IgD-negative memory B cell (primary cell): Measurements from ENCODE around the gene AHDC1. TPM values are rescaled to one million over a fixed set of nuclear protein-coding genes. Genes with fewer than 3 reads are reported as not detected.
"Not testable (repeated sequence)": the region's sequence is repeated elsewhere in the genome, so short reads cannot be mapped to it uniquely, and the experiment has no call there.

Experiments
- H3K27ac Mint-ChIP-seq, 3 donors: one replicate each; pipeline ENCODE4 v1.8.0; 2020 to 2022; ENCODE audit warnings: mild to moderate bottlenecking in 3 of 3, mixed read lengths in 3 of 3, moderate library complexity in 1 of 3
- H3K27me3 Mint-ChIP-seq: one replicate; pipeline ENCODE4 v1.8.0; 2021; ENCODE audit warnings: mixed read lengths
- H3K36me3 Mint-ChIP-seq: one replicate; pipeline ENCODE4 v1.8.0; 2020; ENCODE audit warnings: mild to moderate bottlenecking, mixed read lengths
- H3K4me1 Mint-ChIP-seq, 3 donors: one replicate each; pipeline ENCODE4 v1.8.0; 2020 to 2022; ENCODE audit warnings: mixed read lengths in 3 of 3, mild to moderate bottlenecking in 1 of 3
- H3K4me3 Mint-ChIP-seq, 4 donors: one replicate each; pipeline ENCODE4 v1.8.0; 2020 to 2022; ENCODE audit warnings: mild to moderate bottlenecking in 4 of 4, mixed read lengths in 4 of 4, moderate library complexity in 3 of 4
- H3K9me3 Mint-ChIP-seq, 3 donors: one replicate each; pipeline ENCODE4 v1.8.0; 2020 to 2021; ENCODE audit warnings: mixed read lengths in 3 of 3, mild to moderate bottlenecking in 1 of 3
- polyA plus RNA-seq: library from polyadenylated mRNA; unstranded; fragments of 300-500 nt; fragmentation: Illumina TruSeq; gene quantifications from one replicate; pipeline ENCODE4 v1.2.3, GENCODE V29; 2021

The AHDC1 gene
- polyA plus RNA-seq, 1 donor from 2014 or later, result 1.1 TPM

DNA sequence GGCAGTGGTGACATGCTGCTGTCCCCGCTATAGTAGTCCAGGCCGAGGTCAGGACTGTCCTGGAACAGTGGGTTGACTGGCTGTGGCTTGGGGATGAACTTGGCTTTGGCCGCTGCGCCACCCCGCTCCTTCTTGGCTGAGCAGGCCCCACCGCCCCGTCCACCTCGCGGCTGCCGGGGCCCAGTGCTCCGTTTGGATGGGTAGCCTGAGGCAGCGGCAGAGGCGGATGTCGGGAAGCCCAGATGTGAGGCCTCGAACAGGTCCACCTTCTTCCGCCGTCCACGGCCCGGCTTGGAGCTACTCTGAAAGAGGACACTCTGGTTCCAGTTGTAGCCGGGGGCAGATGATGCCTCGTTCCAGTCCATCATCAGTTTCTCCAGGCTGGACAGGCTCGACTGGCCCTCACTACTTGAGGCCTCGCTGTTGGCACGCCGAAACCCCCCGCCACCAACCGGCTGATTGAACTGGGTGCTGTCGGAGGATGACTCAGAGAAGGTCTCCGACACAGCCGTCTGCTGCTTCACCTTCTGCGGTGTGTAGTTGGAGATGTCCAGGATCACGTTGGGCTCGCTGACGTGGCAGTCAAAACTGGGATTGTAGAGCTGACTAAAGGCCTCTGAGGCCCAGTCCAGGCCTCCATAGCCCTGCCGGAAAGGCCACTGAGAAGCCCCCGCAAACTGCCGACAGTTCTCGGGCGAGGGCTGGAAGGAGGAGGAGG lies 55.6 kb downstream of the AHDC1 start:
- Mint-ChIP-seq H3K36me3 (no peaks in the 10 kb centered on the region), H3K4me3 (no peak overlapping the region), H3K27me3 (no peaks in the 10 kb centered on the region), H3K27ac (no peak overlapping the region), H3K4me1 (peaks cover 0 to 3% (median 0%) of the 10 kb centered on the region in 3 donors), H3K9me3 (no peaks in the 10 kb centered on the region)

DNA sequence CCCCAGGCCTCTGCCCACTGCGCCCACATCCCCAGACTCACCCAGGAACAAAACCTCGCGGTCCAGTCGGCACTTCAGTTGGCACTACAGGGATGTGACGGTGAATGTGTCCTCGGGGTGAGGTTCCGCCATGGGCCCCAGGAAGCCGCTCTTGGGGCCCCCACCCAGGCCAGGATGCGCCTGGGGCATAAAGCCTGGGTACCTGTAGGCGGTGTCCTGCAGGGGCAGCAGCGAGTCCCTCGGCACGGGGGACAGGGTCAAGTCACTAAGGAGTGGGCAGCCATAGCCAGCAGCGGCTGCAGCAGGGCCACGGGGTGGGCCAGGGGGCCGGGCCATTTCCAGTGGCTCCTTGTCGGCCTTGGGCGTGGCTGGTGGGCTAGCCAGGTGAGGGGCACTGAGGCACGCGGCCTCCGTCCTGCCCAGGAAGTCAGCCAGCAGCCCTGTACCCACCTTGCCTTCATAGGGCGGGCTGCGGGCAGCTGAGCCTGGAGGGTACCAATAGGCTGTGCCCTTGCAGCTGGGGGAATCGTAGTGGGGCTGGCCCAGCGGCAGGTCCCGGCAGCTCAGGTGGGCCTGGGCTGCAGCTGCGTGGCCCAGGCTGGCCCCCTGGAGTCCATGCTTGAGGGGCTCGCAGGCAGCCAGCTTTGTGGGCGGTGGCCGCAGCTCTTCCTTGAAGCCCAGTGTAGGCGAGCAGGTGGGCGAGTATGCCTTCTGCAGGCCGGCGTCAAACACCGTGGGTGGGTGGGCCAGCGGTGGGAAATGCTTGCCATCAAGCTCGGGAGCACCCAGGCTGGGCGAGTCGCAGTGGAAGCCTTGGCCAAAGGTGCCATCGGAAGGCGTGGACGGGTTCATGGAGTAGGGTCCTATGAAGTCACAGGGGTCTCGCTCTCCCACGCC lies 56.5 kb downstream of the AHDC1 start:
- Mint-ChIP-seq H3K4me3 (no peak overlapping the region), H3K4me1 (peaks cover 0 to 3% (median 0%) of the 10 kb centered on the region in 3 donors), H3K36me3 (peaks cover 2% of the 10 kb centered on the region), H3K9me3 (no peaks in the 10 kb centered on the region), H3K27me3 (no peaks in the 10 kb centered on the region), H3K27ac (no peak overlapping the region)

DNA sequence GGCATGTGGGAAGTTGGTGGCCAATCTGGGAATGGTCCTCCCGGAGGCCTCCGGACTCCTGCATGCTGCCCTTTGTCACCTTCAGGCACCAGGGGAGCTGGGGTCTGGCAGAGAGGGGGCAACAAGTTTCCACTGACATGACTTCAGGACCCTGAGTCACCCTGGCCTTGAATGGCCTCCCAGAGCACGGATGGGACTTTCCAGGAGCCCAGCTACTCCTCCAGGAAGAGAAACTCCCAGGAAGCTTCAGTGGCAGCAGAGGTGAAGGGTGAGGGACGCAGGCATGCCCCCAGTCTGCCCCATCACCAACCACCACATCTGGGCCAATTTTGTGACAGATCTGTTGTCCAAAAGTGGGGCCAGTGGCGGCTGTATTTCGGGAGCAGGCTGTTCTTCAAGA lies 58.1 kb downstream of the AHDC1 start:
- peaks cover 0 to 4% (median 0%) of the 10 kb centered on the region in 3 donors for H3K4me1 Mint-ChIP-seq
- H3K27ac Mint-ChIP-seq, result no peak overlapping the region
- no peak overlapping the region for H3K4me3 Mint-ChIP-seq
- H3K36me3 Mint-ChIP-seq, result peaks cover 2% of the 10 kb centered on the region
- H3K9me3 Mint-ChIP-seq, result no peaks in the 10 kb centered on the region
- no peaks in the 10 kb centered on the region for H3K27me3 Mint-ChIP-seq

DNA sequence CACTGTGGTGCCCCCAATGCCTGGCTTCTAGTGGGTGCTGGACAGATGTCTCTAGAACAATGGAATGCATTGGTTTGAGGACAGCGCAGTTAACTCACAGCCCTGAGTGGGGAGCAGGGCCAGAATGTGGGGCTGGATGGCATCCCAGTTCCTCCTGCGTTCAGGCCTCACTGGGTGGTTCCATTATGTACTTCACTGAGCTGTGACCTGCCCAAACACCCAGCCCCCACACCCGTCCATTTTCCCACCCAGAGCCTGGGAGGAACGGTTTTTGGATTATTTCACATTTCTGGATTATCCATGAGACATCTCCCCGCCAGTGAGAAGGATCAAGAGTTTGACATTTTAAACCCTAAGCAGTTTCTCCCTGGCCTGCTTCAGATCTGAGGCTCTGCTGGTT lies 58.7 kb downstream of the AHDC1 start:
- H3K27ac Mint-ChIP-seq, result peak overlapping the region in 1 of 3 donors; percentile 47
- no peaks in the 10 kb centered on the region for H3K9me3 Mint-ChIP-seq
- peaks cover 0 to 5% (median 0%) of the 10 kb centered on the region in 3 donors for H3K4me1 Mint-ChIP-seq
- H3K27me3 Mint-ChIP-seq, result no peaks in the 10 kb centered on the region
- H3K4me3 Mint-ChIP-seq, result no peak overlapping the region
- H3K36me3 Mint-ChIP-seq, result peaks cover 2% of the 10 kb centered on the region

DNA sequence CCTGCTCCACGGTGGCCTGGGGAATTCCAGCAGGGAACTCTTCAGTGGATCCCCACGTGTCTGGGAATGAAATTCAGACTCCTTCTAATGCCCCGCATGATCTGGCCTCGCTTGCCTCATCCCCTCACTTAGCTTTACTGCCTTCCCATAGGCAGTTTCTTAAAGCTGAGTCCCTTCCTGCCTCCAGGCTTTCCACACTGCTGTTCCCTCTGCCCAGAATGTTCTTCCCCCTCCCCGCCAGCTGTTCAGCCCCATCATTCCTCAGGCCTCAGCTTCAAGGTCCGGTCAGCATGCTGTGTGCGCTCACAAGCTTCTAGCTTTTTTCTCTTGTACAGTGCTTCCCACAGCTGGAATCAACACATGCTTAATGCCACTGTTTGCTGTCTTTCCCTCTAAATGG lies 59.1 kb downstream of the AHDC1 start:
- Mint-ChIP-seq H3K27ac (peak overlapping the region in 1 of 3 donors; percentile 47), H3K36me3 (peaks cover 2% of the 10 kb centered on the region), H3K4me3 (no peak overlapping the region), H3K9me3 (no peaks in the 10 kb centered on the region), H3K4me1 (peaks cover 0 to 6% (median 0%) of the 10 kb centered on the region in 3 donors), H3K27me3 (no peaks in the 10 kb centered on the region)

DNA sequence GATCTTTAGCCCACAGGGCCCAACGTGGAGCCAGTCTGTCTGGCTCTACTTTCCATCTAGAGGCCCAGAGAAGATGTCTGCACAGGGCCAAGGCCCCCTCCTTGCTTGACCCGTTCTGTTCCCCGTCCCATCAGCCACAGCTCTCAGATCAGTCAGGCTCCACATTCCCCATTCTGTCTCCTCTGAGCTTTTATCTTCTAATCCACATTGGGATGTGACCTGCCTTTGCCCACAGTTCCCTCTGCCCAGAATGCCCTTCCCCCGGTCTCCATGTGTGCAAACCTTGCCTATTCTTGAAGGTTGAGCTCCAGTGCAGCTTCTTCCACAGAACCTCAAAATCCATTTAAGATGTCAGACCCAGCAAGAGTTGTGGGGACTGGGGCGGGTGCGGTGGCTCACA lies 60.7 kb downstream of the AHDC1 start:
- Mint-ChIP-seq H3K4me3 (no peak overlapping the region), H3K27ac (no peak overlapping the region), H3K9me3 (no peaks in the 10 kb centered on the region), H3K36me3 (peaks cover 2% of the 10 kb centered on the region), H3K4me1 (peaks cover 0 to 6% (median 0%) of the 10 kb centered on the region in 3 donors), H3K27me3 (no peaks in the 10 kb centered on the region)

DNA sequence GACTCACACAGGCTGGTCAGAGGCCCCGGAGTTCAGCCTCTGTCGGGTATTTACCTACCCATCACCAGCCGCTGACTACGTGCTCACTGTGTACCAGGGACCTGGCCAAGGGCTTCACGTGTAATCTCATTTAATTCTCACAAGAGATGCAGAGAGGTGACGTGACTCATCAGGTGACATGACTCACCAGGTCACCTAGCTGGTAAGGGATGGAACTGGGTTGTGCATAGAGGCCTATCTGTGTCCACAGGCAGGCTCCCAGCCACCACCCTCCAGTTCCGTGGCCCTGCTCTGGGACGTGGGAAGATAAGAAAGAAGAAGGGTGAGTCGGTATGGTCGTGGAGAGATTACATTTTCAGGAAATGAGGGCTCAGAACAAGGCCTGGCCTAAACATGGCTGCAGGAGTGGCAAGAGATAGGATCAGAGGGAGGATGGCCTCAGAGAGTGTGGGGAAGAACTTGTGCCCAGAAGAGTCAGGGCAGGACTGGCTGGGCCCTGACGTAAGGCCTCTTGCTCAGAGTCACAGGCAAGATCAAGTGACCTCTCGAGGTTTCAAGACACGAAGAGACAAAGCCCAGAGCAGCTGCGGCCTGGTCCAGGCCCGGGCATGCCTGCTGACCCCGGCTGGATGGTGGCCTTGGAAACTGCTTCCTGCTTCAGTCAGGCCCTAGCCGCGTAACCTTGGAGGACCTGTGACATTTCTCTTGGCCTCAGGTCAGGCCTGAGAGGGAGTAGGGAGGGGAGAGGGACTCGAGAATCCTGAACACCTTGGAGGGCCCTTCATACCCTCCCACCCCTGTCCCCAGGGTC lies 61.3 kb downstream of the AHDC1 start:
- Mint-ChIP-seq H3K9me3 (no peaks in the 10 kb centered on the region), H3K36me3 (peaks cover 2% of the 10 kb centered on the region), H3K27ac (no peak overlapping the region), H3K4me1 (peaks cover 0 to 6% (median 0%) of the 10 kb centered on the region in 3 donors), H3K27me3 (no peaks in the 10 kb centered on the region), H3K4me3 (no peak overlapping the region)

DNA sequence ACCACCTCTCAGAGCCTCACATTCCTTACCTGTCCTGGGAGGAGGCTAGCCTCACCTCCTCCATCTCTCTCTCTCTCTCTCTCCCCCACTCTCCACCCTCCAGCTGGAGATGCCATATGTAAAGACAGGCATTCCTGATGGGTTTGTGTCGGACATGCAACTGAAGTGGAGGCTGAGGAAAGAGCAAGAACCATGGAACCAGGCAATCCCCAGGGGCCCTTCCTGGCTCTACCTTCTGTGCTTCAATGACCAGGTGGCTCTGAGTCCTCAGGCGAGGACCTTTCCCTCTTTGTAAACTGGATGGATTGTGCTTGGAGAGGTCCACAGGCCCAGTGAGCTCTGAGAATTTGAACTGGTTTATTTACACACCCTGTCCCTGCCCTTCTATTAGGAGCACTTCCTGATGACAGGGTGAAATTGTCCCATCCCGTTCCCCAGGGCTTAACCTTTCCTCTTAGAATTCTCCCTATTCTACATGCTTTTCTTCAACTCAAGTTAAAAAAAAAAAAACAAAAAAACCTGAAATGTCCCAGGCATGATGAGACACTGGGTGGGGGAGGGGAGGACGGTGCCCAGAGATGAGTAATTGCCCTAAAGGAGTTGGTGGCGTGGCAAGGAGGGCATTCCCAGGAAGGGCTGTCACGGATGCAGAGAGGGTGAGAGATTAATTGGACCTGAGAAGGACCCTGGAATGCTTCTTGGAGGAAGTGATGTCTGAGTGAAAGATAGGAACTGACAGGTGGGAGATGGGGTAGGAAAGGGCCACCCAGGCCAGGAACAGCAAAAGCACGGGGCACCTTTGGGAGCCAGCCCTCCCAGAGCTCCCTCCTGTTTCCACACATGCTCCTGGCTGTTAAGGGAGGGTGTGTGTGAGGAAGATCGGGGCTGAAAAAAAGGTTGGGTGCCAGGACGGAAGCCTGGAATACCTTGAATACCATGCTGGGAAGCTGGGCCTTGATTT lies 63.8 kb downstream of the AHDC1 start:
- H3K4me3 Mint-ChIP-seq, result no peak overlapping the region
- H3K36me3 Mint-ChIP-seq, result peaks cover 2% of the 10 kb centered on the region
- no peaks in the 10 kb centered on the region for H3K27me3 Mint-ChIP-seq
- H3K9me3 Mint-ChIP-seq, result no peaks in the 10 kb centered on the region
- H3K4me1 Mint-ChIP-seq, result peaks cover 0 to 6% (median 0%) of the 10 kb centered on the region in 3 donors
- peak overlapping the region in 1 of 3 donors; percentile 67 for H3K27ac Mint-ChIP-seq

DNA sequence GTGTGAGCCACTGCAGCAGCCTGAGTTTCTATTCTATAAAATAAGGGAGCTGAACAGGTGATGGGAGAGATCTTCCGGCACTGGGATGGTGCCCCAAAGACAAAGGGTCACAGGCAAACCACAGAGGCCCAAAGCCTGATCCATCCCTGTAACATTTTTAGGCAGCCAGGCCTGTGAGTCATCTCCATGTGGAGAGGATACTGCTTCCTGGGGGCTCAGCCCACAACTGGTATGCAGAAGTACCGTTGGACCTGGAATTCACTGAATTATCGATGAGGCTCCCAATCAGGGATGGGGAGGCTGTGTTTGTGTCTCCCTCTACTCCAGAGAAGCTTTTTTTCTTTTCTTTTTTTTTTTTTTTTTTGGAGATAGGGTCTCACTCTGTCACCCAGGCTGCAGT lies 65.2 kb downstream of the AHDC1 start:
- Mint-ChIP-seq H3K4me1 (peaks cover 0 to 7% (median 0%) of the 10 kb centered on the region in 3 donors), H3K4me3 (no peak overlapping the region), H3K36me3 (peaks cover 2% of the 10 kb centered on the region), H3K27me3 (no peaks in the 10 kb centered on the region), H3K27ac (no peak overlapping the region), H3K9me3 (no peaks in the 10 kb centered on the region)

DNA sequence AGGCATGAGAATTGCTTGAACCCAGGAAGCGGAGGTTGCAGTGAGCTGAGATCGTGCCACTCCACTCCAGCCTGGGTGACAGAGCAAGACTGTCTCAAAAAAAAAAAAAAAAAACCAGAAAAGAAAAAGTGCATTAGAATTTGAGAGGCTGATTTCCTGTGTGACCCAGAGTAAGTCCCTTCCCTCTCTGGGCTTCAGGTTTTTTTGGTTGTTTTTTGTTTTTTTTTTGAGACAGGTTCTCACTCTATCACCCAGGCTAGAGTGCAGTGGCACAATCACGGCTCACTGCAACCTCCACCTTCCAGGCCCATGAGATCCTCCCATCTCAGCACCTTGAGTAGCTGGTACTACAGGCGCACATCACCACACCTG lies 65.7 kb downstream of the AHDC1 start:
- H3K9me3 Mint-ChIP-seq, H3K36me3 Mint-ChIP-seq, H3K4me1 Mint-ChIP-seq, H3K27ac Mint-ChIP-seq, H3K27me3 Mint-ChIP-seq, H3K4me3 Mint-ChIP-seq: not testable (repeated sequence)

DNA sequence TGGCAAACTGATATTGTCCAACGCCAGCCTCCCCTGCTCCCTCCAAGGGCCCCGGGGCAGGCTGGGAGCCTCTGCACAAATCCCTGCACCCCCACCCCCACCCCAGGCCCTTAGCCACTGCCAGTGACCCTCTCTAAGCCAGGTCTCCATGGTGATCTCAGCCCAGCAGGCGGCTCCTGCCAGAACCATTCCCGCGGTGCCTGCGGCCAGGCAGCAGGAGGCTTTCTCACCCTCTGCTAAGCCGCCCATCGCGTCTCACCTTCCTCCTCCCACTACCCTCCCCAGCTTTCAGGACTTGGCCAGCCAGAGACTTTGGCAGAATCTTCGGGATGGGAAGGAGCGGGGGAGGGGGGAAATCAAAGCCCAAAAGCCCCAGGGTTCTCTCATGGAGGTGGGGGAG lies 67.2 kb downstream of the AHDC1 start:
- peaks cover 2% of the 10 kb centered on the region for H3K36me3 Mint-ChIP-seq

DNA sequence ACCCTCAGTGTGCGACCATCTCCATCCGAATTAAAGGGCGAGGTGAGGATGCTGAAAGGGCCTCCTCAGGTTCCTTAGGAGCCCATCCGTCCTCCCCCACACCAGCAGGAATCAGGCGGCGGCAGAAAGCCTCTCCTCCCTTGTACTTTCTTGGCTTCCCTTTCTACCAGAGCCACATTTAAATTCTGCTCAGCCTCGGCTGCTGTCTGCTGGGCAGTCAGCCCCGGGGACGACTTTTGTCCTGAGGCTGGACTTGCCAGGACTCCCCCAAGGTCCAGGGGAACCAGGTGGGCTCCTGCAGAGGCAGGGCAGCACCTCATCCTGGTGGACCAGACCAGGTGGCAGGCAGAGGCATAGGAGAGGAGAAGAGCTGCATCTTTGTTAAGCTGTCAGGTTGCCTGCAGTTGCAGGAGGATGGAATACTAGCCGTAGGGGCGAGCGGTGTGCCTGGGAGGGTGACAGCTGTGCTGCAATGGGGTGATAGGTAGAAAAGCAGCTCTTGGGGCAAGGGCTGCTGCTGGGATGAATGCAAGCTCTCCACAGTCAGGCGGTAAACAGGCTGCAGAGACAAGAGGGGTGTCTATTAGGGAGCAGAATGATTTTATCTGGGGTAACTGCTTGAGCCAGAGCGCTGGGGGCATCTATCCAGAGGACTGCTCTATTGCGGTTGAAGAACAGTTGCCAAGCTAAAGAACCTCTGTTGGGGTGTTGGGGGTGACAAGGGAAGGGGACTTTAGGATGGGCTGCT lies 67.8 kb downstream of the AHDC1 start:
- H3K27me3 Mint-ChIP-seq, result no peaks in the 10 kb centered on the region
- peaks cover 0 to 4% (median 0%) of the 10 kb centered on the region in 3 donors for H3K4me1 Mint-ChIP-seq
- peaks cover 2% of the 10 kb centered on the region for H3K36me3 Mint-ChIP-seq
- no peak overlapping the region for H3K4me3 Mint-ChIP-seq
- H3K27ac Mint-ChIP-seq, result peak overlapping the region in 2 of 3 donors; percentile 15 to 46
- no peaks in the 10 kb centered on the region for H3K9me3 Mint-ChIP-seq

More for the DNA sequence above, 67.2 kb downstream of the AHDC1 start:
- Mint-ChIP-seq H3K27me3 (no peaks in the 10 kb centered on the region), H3K9me3 (no peaks in the 10 kb centered on the region), H3K4me3 (no peak overlapping the region), H3K27ac (peak overlapping the region in 1 of 3 donors; percentile 15), H3K4me1 (peaks cover 0 to 4% (median 0%) of the 10 kb centered on the region in 3 donors)

DNA sequence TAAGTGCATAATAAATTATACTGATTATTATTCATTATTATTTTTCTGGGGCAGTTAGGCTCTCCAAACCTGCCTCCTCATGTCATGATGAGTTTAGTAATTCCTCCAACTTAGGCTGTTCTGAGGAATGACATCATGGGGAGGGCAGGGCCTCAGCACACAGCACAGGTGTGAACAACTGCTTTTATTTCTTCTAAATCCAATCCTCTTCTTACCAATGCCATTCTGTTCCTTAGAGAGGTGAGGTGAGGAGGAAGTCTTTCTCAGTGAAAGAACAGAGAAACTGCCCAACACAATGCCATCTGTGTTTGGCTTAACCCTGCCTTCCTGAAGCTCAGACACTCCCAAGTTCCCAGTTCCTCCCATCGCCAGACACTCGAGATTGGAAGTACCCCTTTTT lies 68.6 kb downstream of the AHDC1 start:
- Mint-ChIP-seq H3K4me3 (peak overlapping the region in 1 of 4 donors; percentile 52), H3K9me3 (no peaks in the 10 kb centered on the region), H3K27me3 (no peaks in the 10 kb centered on the region), H3K36me3 (peaks cover 2% of the 10 kb centered on the region), H3K4me1 (peaks cover 0 to 4% (median 0%) of the 10 kb centered on the region in 3 donors), H3K27ac (peak overlapping the region in 1 of 3 donors; percentile 57)
